NCI-H128 (cell line): Measurements from ENCODE around the gene VEPH1.

Source experiments
- DNase-seq: peaks from one replicate; lab custom pipeline; 2025; ENCODE audit not compliant: unreplicated experiment; lab: John Stamatoyannopoulos, UW

VEPH1 gene

GRCh38 chr3:157526036-157526435 lies 22.8 kb upstream of the VEPH1 start:
- no peak for DNase-seq

GRCh38 chr3:157523814-157524213 lies 20.6 kb upstream of the VEPH1 start:
- no peak for DNase-seq

GRCh38 chr3:157522648-157523047 lies 19.4 kb upstream of the VEPH1 start:
- no peak for DNase-seq

GRCh38 chr3:157520485-157521150 lies 17.4 kb upstream of the VEPH1 start:
- no peak for DNase-seq

- no peak for DNase-seq
Measured at GRCh38 chr3:157518881-157519280, 15.7 kb upstream of the VEPH1 start.

- no peak for DNase-seq
Measured at GRCh38 chr3:157516928-157517327, 13.7 kb upstream of the VEPH1 start.

GRCh38 chr3:157515398-157515797 lies 12.2 kb upstream of the VEPH1 start:
- no peak for DNase-seq

GRCh38 chr3:157514371-157514895 lies 11.2 kb upstream of the VEPH1 start:
- DNase-seq = no peak

- no peak for DNase-seq
Measured at GRCh38 chr3:157513585-157513984, 10.4 kb upstream of the VEPH1 start.

DNA sequence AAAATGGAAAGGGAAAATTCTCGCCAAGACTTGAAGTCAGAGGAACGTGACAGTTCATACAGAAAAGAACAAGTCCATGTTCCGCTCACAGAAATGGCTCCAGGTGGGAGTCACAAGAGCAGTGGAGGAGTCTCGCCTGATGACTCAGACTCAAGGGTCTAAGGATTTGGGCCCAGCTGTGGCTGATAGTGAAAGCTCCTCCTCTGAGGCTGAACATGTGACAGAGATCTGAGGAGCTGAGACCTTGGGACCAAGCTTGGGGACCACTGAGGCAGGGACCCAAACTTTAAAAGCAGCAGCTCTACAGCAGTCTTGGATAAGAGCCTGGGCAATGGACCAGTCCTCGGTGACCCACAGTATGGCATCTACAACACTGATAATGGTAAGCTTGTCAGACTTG lies 9.3 kb upstream of the VEPH1 start:
- DNase-seq = no peak

DNA sequence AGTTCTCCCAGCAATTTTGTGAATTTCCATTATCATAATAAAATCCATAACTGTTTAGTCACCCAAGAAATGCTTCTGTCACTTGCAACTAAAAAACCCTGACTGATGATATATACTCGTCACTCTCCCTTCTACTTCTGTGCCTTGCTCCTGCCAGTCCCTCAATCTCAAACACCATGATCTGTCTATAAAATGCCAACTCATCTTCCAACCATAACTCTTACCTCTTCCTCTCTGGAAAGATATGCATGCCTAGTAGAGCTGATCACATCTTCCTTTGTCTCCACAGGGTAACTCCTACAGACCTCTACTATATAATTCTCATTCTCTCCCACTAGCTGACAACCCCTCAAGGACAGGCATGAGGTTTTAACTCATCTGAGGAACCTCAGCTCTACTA lies 5.2 kb upstream of the VEPH1 start:
- no peak for DNase-seq

DNA sequence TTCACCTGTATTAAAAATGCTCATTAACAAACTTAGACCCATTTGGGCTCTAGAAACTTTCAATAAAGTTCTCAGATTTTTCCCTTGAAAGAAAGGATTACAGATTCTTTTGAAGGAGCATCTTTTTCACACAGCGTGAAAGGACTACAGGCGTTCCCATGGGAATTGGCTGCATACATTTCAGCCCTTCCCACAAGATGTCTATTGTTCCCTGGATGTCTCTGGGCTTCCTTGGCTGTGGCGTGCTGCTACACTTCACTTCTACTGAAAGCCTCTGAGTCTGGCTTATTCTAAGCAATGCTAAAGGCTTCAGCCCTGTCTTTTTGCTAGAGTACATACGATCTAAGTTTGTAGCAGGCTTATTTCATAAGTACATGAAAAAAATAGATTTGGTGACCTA lies 1.4 kb downstream of the VEPH1 start:
- no peak for DNase-seq

DNA sequence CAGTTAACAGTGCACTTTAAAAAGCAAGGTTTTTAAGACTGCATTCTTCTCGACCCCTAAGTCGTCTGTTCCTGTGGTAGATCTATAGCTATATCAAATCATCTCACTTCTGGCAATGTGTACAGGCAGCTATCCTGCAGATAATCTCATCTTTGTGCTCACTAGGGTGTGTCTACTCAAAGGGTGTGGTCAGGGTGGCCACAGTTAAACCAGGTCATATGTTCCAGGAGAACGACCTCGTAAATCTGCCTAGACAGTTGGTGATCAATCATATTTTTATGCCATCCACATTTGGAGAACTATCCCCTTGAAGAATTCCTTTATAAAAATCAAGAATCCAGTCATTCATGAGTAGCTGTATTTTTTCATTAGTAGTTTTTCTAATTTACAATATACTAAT lies 3.0 kb downstream of the VEPH1 start:
- DNase-seq = no peak

GRCh38 chr3:157499342-157499963 lies 3.8 kb downstream of the VEPH1 start:
- no peak for DNase-seq

- DNase-seq = no peak
Measured at GRCh38 chr3:157498371-157498770, 4.8 kb downstream of the VEPH1 start.

GRCh38 chr3:157495846-157496245 lies 7.4 kb downstream of the VEPH1 start:
- DNase-seq = no peak

DNA sequence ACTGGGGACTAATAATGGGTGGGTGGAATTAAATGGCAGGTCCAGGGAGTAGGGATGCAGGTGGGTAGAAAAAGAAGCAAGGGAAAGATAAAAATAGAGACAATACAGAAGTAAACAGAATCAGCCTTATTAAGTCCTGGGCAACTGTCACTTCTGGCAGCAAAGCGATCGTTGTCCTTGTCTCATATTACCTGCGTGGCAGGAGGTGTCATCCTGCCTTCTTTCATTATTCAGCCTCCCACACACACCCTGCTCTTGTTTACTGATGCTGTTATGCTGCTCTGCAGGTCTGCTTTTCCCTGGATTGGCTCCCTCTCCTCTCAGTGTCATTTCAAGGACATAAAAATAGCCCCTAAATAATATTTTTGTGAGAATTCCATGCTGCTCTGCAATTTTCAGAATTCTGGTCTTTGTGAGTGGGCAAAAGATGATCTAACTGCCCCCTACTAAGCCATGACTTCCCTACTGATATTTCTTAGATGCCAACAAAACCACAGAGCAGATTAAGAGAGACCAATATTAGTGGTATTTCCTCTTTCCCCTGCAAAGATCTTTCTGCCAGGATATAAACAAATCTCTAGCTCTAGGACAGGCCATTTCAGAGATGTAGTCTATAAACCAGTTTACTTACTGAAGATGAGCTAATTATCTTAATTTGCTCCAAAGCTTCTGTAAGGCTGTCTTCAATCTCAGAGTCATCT lies 8.5 kb downstream of the VEPH1 start:
- DNase-seq = peak; percentile 36

DNA sequence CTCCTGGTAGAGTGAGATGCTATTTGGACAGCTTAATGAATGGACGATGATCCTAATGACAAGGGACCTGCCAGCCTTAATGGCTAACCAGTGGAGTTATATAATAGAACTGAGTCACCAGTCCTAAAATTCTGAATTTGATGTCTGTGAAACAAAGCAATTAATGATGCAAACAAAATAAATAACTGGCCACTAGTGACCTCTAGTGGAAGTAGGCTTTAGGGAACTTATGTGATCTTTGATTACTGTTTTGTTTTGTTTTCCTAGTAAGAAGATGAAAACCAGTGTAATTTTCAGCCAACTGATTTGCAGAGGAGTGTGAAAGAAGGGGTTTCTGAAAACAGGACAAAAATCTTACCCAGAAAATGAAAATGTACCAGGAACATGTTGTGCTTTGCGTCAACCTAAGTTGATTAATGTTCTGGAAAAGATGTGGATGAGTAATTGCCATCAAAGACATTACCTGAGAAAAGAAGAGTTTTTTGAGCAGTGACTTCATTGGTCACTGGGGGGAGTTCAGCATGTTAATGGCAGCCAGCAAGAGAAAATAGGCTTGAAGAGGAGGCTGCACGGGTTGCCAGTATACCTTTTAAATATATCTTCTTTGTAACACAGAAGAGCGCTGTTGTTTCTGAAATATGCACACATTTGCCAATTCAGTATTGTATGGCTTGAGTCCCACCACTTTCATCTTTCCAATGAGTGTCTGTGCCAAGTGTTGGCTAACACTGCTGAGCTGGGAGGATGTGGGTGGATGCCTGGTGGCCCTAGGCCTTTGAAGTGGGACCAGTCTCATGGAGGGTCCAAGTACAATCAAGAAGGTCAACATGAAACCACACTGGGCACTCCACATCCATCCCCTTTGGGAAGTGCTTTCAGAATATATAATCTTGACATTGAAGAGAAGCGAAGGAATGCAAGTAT lies 9.3 kb downstream of the VEPH1 start:
- no peak for DNase-seq

GRCh38 chr3:157491136-157491535 lies 12.1 kb downstream of the VEPH1 start:
- DNase-seq = peak; percentile 24

- DNase-seq = no peak
Measured at GRCh38 chr3:157488144-157488543, 15.1 kb downstream of the VEPH1 start.

- no peak for DNase-seq
Measured at GRCh38 chr3:157487339-157487738, 15.9 kb downstream of the VEPH1 start.
